ENCODE results near the gene RIGI. TPM values are rescaled to one million over a fixed set of nuclear protein-coding genes. Genes with fewer than 3 reads are reported as not detected.

RIGI gene
- total and polyA plus RNA-seq, 2 of the 4 experiments (the other 2 are of a cell fraction) = 4.8 to 13.6 TPM

Other genes with a start within 250 kb of the RIGI start
- gene ACO1, start 141.6 kb downstream of the RIGI start, total RNA-seq (2012; rRNA removed) = 140 and 158 TPM in 2 replicates
- gene ACO1, start 141.6 kb downstream of the RIGI start, polyA plus RNA-seq (2012; rRNA removed) = 77.6 and 85.9 TPM in 2 replicates
- gene SMIM27, start 26.1 kb upstream of the RIGI start, total RNA-seq (2012; rRNA removed) = 1.1 and 2.5 TPM in 2 replicates
- gene SMIM27, start 26.1 kb upstream of the RIGI start, polyA plus RNA-seq (2012; rRNA removed) = 3.4 and 5.5 TPM in 2 replicates
- 27.8 and 41.7 TPM in 2 replicates for gene TOPORS, start 26.4 kb upstream of the RIGI start, total RNA-seq (2012; rRNA removed)
- 6.3 and 7.4 TPM in 2 replicates for gene TOPORS, start 26.4 kb upstream of the RIGI start, polyA plus RNA-seq (2012; rRNA removed)
- gene NDUFB6, start 47.0 kb upstream of the RIGI start, total RNA-seq (2012; rRNA removed) = 24.2 and 77.2 TPM in 2 replicates
- 51.0 and 55.9 TPM in 2 replicates for gene NDUFB6, start 47.0 kb upstream of the RIGI start, polyA plus RNA-seq (2012; rRNA removed)
- under 0.01 TPM in 1 of 2 replicates, not detected in the other for gene TAF1L, start 109.5 kb upstream of the RIGI start, total RNA-seq (2012; rRNA removed)
- not detected in 2 replicates for gene TAF1L, start 109.5 kb upstream of the RIGI start, polyA plus RNA-seq (2012; rRNA removed)